ENCODE data around the gene TGFBR1.

The TGFBR1 gene

GRCh38 chr9:99137891-99138290 lies 33.0 kb downstream of the TGFBR1 start:
- no peak for TF ChIP-seq ZBTB7A (IDR thresholded peaks at IDR 0.05; ENCODE audit: low read depth)
- no peak for TF ChIP-seq MAX (IDR thresholded peaks at IDR 0.05)
- TF ChIP-seq EGR1 (IDR thresholded peaks at IDR 0.05) = no peak
- no peak for TF ChIP-seq YY1 (IDR thresholded peaks at IDR 0.05; ENCODE audit: low read depth)
- no peak for TF ChIP-seq TAF1 (IDR thresholded peaks at IDR 0.05; ENCODE audit: low read depth)
- no peak for TF ChIP-seq TCF12 (IDR thresholded peaks at IDR 0.05; ENCODE audit: low read depth)
- TF ChIP-seq RAD21 (IDR thresholded peaks at IDR 0.05; ENCODE audit: low read depth) = no peak
- TF ChIP-seq EP300 (IDR thresholded peaks at IDR 0.05; ENCODE audit: borderline replicate concordance) = no peak
- TF ChIP-seq NFIC (IDR thresholded peaks at IDR 0.05) = no peak
- no peak for TF ChIP-seq FOXM1 (IDR thresholded peaks at IDR 0.05; ENCODE audit: borderline replicate concordance, low read depth)
- TF ChIP-seq TEAD4 (IDR thresholded peaks at IDR 0.05) = no peak
- TF ChIP-seq REST (IDR thresholded peaks at IDR 0.05; ENCODE audit: low read depth) = no peak
- TF ChIP-seq CREB1 (IDR thresholded peaks at IDR 0.05; ENCODE audit: low read depth) = no peak
- TF ChIP-seq USF1 (IDR thresholded peaks at IDR 0.05) = no peak

GRCh38 chr9:99138424-99139284 lies 33.7 kb downstream of the TGFBR1 start:
- TF ChIP-seq TCF12 (IDR thresholded peaks at IDR 0.05; ENCODE audit: low read depth) = no peak
- TF ChIP-seq MAX (IDR thresholded peaks at IDR 0.05) = no peak
- no peak for TF ChIP-seq REST (IDR thresholded peaks at IDR 0.05; ENCODE audit: low read depth)
- TF ChIP-seq NFIC (IDR thresholded peaks at IDR 0.05) = no peak
- TF ChIP-seq USF1 (IDR thresholded peaks at IDR 0.05) = no peak
- TF ChIP-seq CREB1 (IDR thresholded peaks at IDR 0.05; ENCODE audit: low read depth) = no peak
- TF ChIP-seq FOXM1 (IDR thresholded peaks at IDR 0.05; ENCODE audit: borderline replicate concordance, low read depth) = no peak

GRCh38 chr9:99139868-99140267 lies 35.0 kb downstream of the TGFBR1 start:
- TF ChIP-seq RAD21 (IDR thresholded peaks at IDR 0.05; ENCODE audit: low read depth) (no peak), NFIC (IDR thresholded peaks at IDR 0.05) (no peak), ZBTB7A (IDR thresholded peaks at IDR 0.05; ENCODE audit: low read depth) (no peak), TCF12 (IDR thresholded peaks at IDR 0.05; ENCODE audit: low read depth) (no peak), MAX (IDR thresholded peaks at IDR 0.05) (no peak)

GRCh38 chr9:99140685-99141314 lies 35.9 kb downstream of the TGFBR1 start:
- TF ChIP-seq NFIC (IDR thresholded peaks at IDR 0.05) (no peak), TAF1 (IDR thresholded peaks at IDR 0.05; ENCODE audit: low read depth) (no peak), CREB1 (IDR thresholded peaks at IDR 0.05; ENCODE audit: low read depth) (no peak), RAD21 (IDR thresholded peaks at IDR 0.05; ENCODE audit: low read depth) (peak; percentile 73), EGR1 (IDR thresholded peaks at IDR 0.05) (no peak), TCF12 (IDR thresholded peaks at IDR 0.05; ENCODE audit: low read depth) (no peak), YY1 (IDR thresholded peaks at IDR 0.05; ENCODE audit: low read depth) (no peak), CEBPB (IDR thresholded peaks at IDR 0.05) (no peak)

- TF ChIP-seq MAX (IDR thresholded peaks at IDR 0.05) (no peak), FOXM1 (IDR thresholded peaks at IDR 0.05; ENCODE audit: borderline replicate concordance, low read depth) (no peak), TAF1 (IDR thresholded peaks at IDR 0.05; ENCODE audit: low read depth) (no peak), EGR1 (IDR thresholded peaks at IDR 0.05) (no peak), TCF12 (IDR thresholded peaks at IDR 0.05; ENCODE audit: low read depth) (no peak), CREB1 (IDR thresholded peaks at IDR 0.05; ENCODE audit: low read depth) (no peak), EP300 (IDR thresholded peaks at IDR 0.05; ENCODE audit: borderline replicate concordance) (no peak), REST (IDR thresholded peaks at IDR 0.05; ENCODE audit: low read depth) (no peak), CEBPB (IDR thresholded peaks at IDR 0.05) (no peak), ZBTB7A (IDR thresholded peaks at IDR 0.05; ENCODE audit: low read depth) (no peak), TEAD4 (IDR thresholded peaks at IDR 0.05) (no peak), USF1 (IDR thresholded peaks at IDR 0.05) (no peak), RAD21 (IDR thresholded peaks at IDR 0.05; ENCODE audit: low read depth) (no peak), NFIC (IDR thresholded peaks at IDR 0.05) (no peak), YY1 (IDR thresholded peaks at IDR 0.05; ENCODE audit: low read depth) (no peak)
Observed at GRCh38 chr9:99141849-99142248, 36.9 kb downstream of the TGFBR1 start.
